ENCODE measurements around the gene AMDHD2. TPM values are rescaled to one million over a fixed set of nuclear protein-coding genes. Genes with fewer than 3 reads are reported as not detected.

The AMDHD2 gene
- total and polyA plus RNA-seq, 2 of the 13 experiments (the other 11 are each of a cell fraction or from before 2014, with no cell fraction given): 33.5 to 39.1 TPM

- TF ChIP-seq ZNF687 (CRISPR knock-in tag; IDR thresholded peaks at IDR 0.05) (peak; percentile 73), ZNF747 (CRISPR knock-in tag; IDR thresholded peaks at IDR 0.05; ENCODE audit: borderline replicate concordance) (no peak), CBX2 (IDR thresholded peaks at IDR 0.05; ENCODE audit: low read depth, low read length) (no peak), CBX2 (CRISPR knock-in tag; IDR thresholded peaks at IDR 0.05; ENCODE audit: low read depth) (no peak), ZFY (CRISPR knock-in tag; IDR thresholded peaks at IDR 0.05) (peak; percentile 39; the same call in 1 of the 2 replicates), LCORL (IDR thresholded peaks at IDR 0.05) (no peak), LCORL (CRISPR knock-in tag; IDR thresholded peaks at IDR 0.05) (peak; percentile 74), AGO1 (IDR thresholded peaks at IDR 0.05; ENCODE audit: low read depth, low read length, poor library complexity, severe bottlenecking) (peak; percentile 28), PLRG1 (conservative IDR thresholded peaks at IDR 0.05) (no peak), MXI1 (IDR thresholded peaks at IDR 0.05; ENCODE audit: borderline replicate concordance, low read depth, low read length) (peak; percentile 47; the same call in 1 of the 3 replicates), AHR (CRISPR knock-in tag; IDR thresholded peaks at IDR 0.05) (no peak), SPEN (CRISPR knock-in tag; IDR thresholded peaks at IDR 0.05; ENCODE audit: low read depth) (peak; percentile 48; the same call in 1 of the 2 replicates), KDM1A (CRISPR knock-in tag; IDR thresholded peaks at IDR 0.05) (no peak), TMF1 (CRISPR knock-in tag; IDR thresholded peaks at IDR 0.05; ENCODE audit: low read depth) (no peak), REPIN1 (CRISPR knock-in tag; IDR thresholded peaks at IDR 0.05; ENCODE audit: borderline replicate concordance, low read depth) (0 out of 2 replicates have a peak, but pooled peaks have one; percentile 48), ZBTB42 (CRISPR knock-in tag; IDR thresholded peaks at IDR 0.05) (0 out of 2 replicates have a peak, but pooled peaks have one; percentile 38), HDAC2 (CRISPR knock-in tag; IDR thresholded peaks at IDR 0.05) (peak; percentile 47; the same call in 1 of the 2 replicates), DBP (CRISPR knock-in tag; IDR thresholded peaks at IDR 0.05; ENCODE audit: not compliant biosample characterization) (no peak), GATAD1 (CRISPR knock-in tag; IDR thresholded peaks at IDR 0.05) (peak; percentile 61), NAIF1 (CRISPR knock-in tag; IDR thresholded peaks at IDR 0.05; ENCODE audit: borderline replicate concordance) (no peak), FOXK1 (CRISPR knock-in tag; IDR thresholded peaks at IDR 0.05; ENCODE audit: borderline replicate concordance, low read depth) (peak; percentile 31; the same call in 1 of the 2 replicates), ZFX (CRISPR knock-in tag; IDR thresholded peaks at IDR 0.05; ENCODE audit: low read depth) (peak; percentile 48; the same call in 1 of the 2 replicates)
- TF ChIP-seq, protein P1, sequence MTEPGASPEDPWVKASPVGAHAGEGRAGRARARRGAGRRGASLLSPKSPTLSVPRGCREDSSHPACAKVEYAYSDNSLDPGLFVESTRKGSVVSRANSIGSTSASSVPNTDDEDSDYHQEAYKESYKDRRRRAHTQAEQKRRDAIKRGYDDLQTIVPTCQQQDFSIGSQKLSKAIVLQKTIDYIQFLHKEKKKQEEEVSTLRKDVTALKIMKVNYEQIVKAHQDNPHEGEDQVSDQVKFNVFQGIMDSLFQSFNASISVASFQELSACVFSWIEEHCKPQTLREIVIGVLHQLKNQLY (CRISPR knock-in tag; IDR thresholded peaks at IDR 0.05): no peak
- TF ChIP-seq, protein P2, sequence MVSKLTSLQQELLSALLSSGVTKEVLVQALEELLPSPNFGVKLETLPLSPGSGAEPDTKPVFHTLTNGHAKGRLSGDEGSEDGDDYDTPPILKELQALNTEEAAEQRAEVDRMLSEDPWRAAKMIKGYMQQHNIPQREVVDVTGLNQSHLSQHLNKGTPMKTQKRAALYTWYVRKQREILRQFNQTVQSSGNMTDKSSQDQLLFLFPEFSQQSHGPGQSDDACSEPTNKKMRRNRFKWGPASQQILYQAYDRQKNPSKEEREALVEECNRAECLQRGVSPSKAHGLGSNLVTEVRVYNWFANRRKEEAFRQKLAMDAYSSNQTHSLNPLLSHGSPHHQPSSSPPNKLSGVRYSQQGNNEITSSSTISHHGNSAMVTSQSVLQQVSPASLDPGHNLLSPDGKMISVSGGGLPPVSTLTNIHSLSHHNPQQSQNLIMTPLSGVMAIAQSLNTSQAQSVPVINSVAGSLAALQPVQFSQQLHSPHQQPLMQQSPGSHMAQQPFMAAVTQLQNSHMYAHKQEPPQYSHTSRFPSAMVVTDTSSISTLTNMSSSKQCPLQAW (CRISPR knock-in tag; IDR thresholded peaks at IDR 0.05): 0 out of 2 replicates have a peak, but pooled peaks have one; percentile 48
These were observed 19.0 kb upstream of the AMDHD2 start (continued) for GRCh38 chr16:2500918-2501750.
